ENCODE data around the gene EMC8. TPM values are rescaled to one million over a fixed set of nuclear protein-coding genes. Genes with fewer than 3 reads are reported as not detected.

EMC8 gene
- total RNA-seq, 2 donors from 2014 or later: 60.1 to 67.6 TPM

DNA sequence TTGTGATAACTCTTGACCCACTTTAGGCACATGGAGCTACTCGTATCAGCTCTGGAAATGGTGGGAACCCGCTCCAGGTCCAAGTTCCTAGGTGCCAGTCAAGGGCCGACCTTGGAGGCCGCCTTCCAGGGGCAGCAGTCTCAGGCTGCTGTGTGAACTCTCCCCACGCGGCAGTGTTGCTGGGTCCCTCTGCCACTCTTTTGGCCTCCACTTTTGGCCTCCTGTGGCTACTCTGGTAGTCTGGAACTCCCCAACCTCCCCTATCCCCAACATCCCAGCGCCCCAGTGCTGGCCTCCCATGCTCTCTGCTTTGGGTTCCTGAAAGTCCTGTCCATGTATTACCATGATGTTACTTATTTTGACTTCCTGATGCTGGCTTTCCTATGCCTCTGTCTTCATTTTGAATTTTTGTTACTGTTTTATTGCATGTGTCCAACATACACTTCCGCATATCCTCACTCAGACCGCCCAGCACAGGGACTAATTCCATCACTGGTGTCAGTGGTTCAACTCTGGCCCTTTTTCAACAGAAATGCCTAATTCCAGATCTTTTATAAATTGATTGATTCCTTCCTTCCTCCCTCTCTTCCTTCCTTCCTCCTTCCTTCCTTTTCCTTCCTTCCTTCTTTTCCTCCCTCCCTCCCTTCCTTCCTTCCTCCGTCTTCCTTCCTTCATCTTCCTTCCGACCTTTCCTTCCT is 44.3 kb upstream of the EMC8 start:
- Histone ChIP-seq H3K4me1 (ENCODE audit: control insufficient read depth, insufficient read depth, low read length) (no peaks in the 10 kb centered on the region), H3K27ac (ENCODE audit: low read depth, low read length) (no peak overlapping the region), H3K9me3 (ENCODE audit: control insufficient read depth, low read length) (no peaks in the 10 kb centered on the region), H3K27me3 (ENCODE audit: control insufficient read depth, insufficient read depth, low read length, poor library complexity, severe bottlenecking) (no peaks in the 10 kb centered on the region), H3K36me3 (ENCODE audit: control insufficient read depth, insufficient read depth, low read length) (no peaks in the 10 kb centered on the region), H3K9ac (ENCODE audit: extremely low read depth, low read length, poor library complexity, severe bottlenecking) (no peak overlapping the region), H3K4me3 (ENCODE audit: low read length) (no peak overlapping the region)
- Mint-ChIP-seq H3K4me3 (no peak overlapping the region), H3K4me1 (no peaks in the 10 kb centered on the region), H3K9me3 (no peaks in the 10 kb centered on the region), H3K36me3 (ENCODE audit: low read depth) (no peaks in the 10 kb centered on the region), H3K27me3 (ENCODE audit: insufficient read depth) (peaks cover 1% of the 10 kb centered on the region), H3K27ac (no peak overlapping the region)
- 91 to 94% methylated on average over 4 to 11 of the region's 11 CpGs for WGBS, 2 experiments (ENCODE audit: insufficient coverage in 1 of 2, insufficient read length in 1 of 2)
- TF ChIP-seq, protein P1, sequence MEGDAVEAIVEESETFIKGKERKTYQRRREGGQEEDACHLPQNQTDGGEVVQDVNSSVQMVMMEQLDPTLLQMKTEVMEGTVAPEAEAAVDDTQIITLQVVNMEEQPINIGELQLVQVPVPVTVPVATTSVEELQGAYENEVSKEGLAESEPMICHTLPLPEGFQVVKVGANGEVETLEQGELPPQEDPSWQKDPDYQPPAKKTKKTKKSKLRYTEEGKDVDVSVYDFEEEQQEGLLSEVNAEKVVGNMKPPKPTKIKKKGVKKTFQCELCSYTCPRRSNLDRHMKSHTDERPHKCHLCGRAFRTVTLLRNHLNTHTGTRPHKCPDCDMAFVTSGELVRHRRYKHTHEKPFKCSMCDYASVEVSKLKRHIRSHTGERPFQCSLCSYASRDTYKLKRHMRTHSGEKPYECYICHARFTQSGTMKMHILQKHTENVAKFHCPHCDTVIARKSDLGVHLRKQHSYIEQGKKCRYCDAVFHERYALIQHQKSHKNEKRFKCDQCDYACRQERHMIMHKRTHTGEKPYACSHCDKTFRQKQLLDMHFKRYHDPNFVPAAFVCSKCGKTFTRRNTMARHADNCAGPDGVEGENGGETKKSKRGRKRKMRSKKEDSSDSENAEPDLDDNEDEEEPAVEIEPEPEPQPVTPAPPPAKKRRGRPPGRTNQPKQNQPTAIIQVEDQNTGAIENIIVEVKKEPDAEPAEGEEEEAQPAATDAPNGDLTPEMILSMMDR (conservative IDR thresholded peaks at IDR 0.05): no peak
- DNase-seq: no peak

DNA sequence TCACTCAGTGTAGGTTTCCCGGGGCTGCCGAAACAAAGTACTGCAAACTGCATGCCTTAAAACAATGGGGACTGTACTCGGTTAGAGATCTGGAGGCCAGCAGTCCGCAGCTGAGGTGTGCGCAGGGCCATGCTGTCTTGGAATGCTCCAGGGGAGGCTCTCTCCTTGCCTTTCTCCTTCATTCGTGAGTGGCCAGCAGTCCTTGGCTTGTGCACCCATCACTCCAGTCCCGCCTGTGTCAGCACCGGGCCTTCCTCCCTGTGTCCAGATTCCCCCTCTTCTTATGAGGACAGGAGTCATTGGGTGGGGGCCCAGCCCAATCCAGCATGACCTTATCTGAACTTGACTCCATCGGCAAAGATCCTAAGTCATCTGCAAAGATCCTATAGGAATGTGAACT is 43.5 kb upstream of the EMC8 start:
- Histone ChIP-seq H3K36me3 (ENCODE audit: control insufficient read depth, insufficient read depth, low read length) (no peaks in the 10 kb centered on the region), H3K4me1 (ENCODE audit: control insufficient read depth, insufficient read depth, low read length) (no peaks in the 10 kb centered on the region), H3K9me3 (ENCODE audit: control insufficient read depth, low read length) (no peaks in the 10 kb centered on the region), H3K4me3 (ENCODE audit: low read length) (no peak overlapping the region), H3K27me3 (ENCODE audit: control insufficient read depth, insufficient read depth, low read length, poor library complexity, severe bottlenecking) (no peaks in the 10 kb centered on the region), H3K27ac (ENCODE audit: low read depth, low read length) (no peak overlapping the region), H3K9ac (ENCODE audit: extremely low read depth, low read length, poor library complexity, severe bottlenecking) (no peak overlapping the region)
- H3K4me1 Mint-ChIP-seq: no peaks in the 10 kb centered on the region
- 94 to 100% methylated on average over 3 to 9 of the region's 9 CpGs for WGBS, 2 experiments (ENCODE audit: insufficient coverage in 1 of 2, insufficient read length in 1 of 2)
- H3K4me3 Mint-ChIP-seq: no peak overlapping the region
- peaks cover 1% of the 10 kb centered on the region for H3K27me3 Mint-ChIP-seq (ENCODE audit: insufficient read depth)
- TF ChIP-seq, protein P1 (conservative IDR thresholded peaks at IDR 0.05): no peak
- H3K27ac Mint-ChIP-seq: no peak overlapping the region
- H3K9me3 Mint-ChIP-seq: no peaks in the 10 kb centered on the region
- H3K36me3 Mint-ChIP-seq (ENCODE audit: low read depth): no peaks in the 10 kb centered on the region
- DNase-seq: no peak

DNA sequence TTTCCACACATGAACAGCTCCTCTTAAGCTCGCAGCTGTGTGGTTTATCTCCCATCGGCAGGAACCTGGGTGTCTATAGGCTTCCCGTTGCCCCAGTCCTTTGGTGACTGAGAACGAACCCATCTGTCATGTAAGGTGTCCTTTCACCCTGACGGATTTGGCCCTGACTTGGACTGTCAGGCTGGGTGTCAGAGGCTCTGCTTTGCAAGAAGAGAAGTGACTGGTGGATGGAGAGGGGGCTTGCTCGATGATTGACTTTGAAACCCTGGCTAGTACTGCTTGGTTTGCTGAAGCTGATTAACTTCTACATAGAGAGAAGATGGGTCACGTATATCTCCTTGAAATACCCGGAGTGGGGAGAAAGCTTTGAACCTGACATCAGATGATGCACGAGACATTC is 43.1 kb upstream of the EMC8 start:
- H3K27me3 ChIP-seq (ENCODE audit: control insufficient read depth, insufficient read depth, low read length, poor library complexity, severe bottlenecking): no peaks in the 10 kb centered on the region
- no peaks in the 10 kb centered on the region for H3K4me1 ChIP-seq (ENCODE audit: control insufficient read depth, insufficient read depth, low read length)
- no peak overlapping the region for H3K27ac Mint-ChIP-seq
- no peak overlapping the region for H3K4me3 Mint-ChIP-seq
- H3K9me3 ChIP-seq (ENCODE audit: control insufficient read depth, low read length): no peaks in the 10 kb centered on the region
- no peak overlapping the region for H3K4me3 ChIP-seq (ENCODE audit: low read length)
- no peak overlapping the region for H3K9ac ChIP-seq (ENCODE audit: extremely low read depth, low read length, poor library complexity, severe bottlenecking)
- peaks cover 1% of the 10 kb centered on the region for H3K27me3 Mint-ChIP-seq (ENCODE audit: insufficient read depth)
- DNase-seq: no peak
- no peaks in the 10 kb centered on the region for H3K9me3 Mint-ChIP-seq
- TF ChIP-seq, protein P1 (conservative IDR thresholded peaks at IDR 0.05): no peak
- H3K27ac ChIP-seq (ENCODE audit: low read depth, low read length): no peak overlapping the region
- H3K36me3 Mint-ChIP-seq (ENCODE audit: low read depth): no peaks in the 10 kb centered on the region
- WGBS, 2 experiments (ENCODE audit: insufficient coverage in 1 of 2, insufficient read length in 1 of 2): 87 to 92% methylated on average over 6 to 9 of the region's 9 CpGs
- no peaks in the 10 kb centered on the region for H3K4me1 Mint-ChIP-seq
- H3K36me3 ChIP-seq (ENCODE audit: control insufficient read depth, insufficient read depth, low read length): no peaks in the 10 kb centered on the region

Measured in endodermal cell (in vitro differentiated cells).